Brain microvascular endothelial cell (primary cell): ENCODE results near the gene TMX4.

Source experiments
- DNase-seq: peaks from one replicate; pipeline ENCODE4 v3.0.0-alpha.2; 2020
- H3K27ac ChIP-seq: fragments of 250-450 bp; sonication (Bioruptor Pico); 2 replicates; pipeline ENCODE4 v1.5.1; 2020; ENCODE audit warnings: mild to moderate bottlenecking, moderate library complexity
- H3K27me3 ChIP-seq: fragments of 250-450 bp; sonication (Bioruptor Pico); replicated peaks from 2 replicates; pipeline ENCODE4 v1.5.1; 2020; ENCODE audit warnings: mild to moderate bottlenecking
- H3K36me3 ChIP-seq: fragments of 250-450 bp; sonication (Bioruptor Pico); replicated peaks from 2 replicates; pipeline ENCODE4 v1.5.1; 2020; ENCODE audit warnings: mild to moderate bottlenecking
- H3K4me3 ChIP-seq: 2 replicates; pipeline ENCODE4 v1.5.1; 2011; ENCODE audit warnings: low read depth, mild to moderate bottlenecking, control low read depth, low read length, moderate library complexity
- in situ Hi-C: cut with HindIII; loops from 2 replicates; pipeline ENCODE4 v1.10.0; 2017; ENCODE audit warnings: low sequenced_read_pairs, low pct_ligation_motif_present
- TF ChIP-seq, protein P1 (sequence below): IDR thresholded peaks from 2 replicates; pipeline ENCODE4 v1.5.1; 2011; ENCODE audit warnings: low read depth, mild to moderate bottlenecking, moderate library complexity, low read length, control low read depth, inconsistent platforms; ENCODE audit errors: missing control alignments

The TMX4 gene

DNA sequence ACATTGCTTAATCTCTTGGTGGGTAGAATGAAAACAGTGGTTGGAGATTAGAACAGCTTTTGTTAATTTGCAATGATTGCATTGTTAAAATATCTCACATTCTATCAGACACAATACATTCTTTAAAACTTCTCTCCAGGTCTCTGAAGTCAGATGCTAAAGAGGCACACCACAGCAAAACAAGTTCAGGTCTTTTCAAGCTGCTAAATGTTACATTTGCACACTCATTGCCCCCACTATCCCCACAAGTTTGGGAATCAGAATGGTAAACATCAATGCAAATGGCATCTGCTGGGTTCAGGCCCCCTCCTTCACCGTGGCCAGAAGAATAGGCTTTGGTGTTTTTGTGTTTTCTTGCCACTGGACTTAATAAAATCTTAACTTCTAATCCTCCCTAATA is 69.2 kb downstream of the TMX4 start:
- in situ Hi-C loops: no loop called here
- no peak overlapping the region for H3K27ac ChIP-seq
- no peaks in the 10 kb centered on the region for H3K36me3 ChIP-seq
- TF ChIP-seq, protein P1, sequence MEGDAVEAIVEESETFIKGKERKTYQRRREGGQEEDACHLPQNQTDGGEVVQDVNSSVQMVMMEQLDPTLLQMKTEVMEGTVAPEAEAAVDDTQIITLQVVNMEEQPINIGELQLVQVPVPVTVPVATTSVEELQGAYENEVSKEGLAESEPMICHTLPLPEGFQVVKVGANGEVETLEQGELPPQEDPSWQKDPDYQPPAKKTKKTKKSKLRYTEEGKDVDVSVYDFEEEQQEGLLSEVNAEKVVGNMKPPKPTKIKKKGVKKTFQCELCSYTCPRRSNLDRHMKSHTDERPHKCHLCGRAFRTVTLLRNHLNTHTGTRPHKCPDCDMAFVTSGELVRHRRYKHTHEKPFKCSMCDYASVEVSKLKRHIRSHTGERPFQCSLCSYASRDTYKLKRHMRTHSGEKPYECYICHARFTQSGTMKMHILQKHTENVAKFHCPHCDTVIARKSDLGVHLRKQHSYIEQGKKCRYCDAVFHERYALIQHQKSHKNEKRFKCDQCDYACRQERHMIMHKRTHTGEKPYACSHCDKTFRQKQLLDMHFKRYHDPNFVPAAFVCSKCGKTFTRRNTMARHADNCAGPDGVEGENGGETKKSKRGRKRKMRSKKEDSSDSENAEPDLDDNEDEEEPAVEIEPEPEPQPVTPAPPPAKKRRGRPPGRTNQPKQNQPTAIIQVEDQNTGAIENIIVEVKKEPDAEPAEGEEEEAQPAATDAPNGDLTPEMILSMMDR: no peak
- no peaks in the 10 kb centered on the region for H3K27me3 ChIP-seq
- DNase-seq: no peak
- no peak overlapping the region for H3K4me3 ChIP-seq

DNA sequence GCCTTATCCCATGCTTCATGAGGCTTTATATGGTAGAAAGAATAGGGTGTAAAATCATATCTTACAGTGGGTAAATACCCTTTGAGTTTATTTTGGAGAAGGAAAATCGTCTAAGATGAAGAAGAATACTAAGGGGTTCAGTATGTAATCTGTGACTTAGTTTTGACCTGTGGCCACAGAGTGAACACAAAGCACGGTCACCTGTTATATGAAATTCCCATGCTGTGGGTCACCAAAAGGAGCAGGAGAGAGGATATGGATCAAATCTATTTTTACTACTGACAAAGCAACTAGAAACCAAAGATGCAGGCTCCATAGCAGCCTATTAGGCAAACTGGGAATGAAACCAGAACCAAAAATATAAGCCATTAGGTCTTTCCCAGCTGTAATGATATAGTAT is 75.7 kb downstream of the TMX4 start:
- no peak for DNase-seq
- TF ChIP-seq, protein P1: no peak
- in situ Hi-C loops: no loop called here
- Histone ChIP-seq H3K36me3 (no peaks in the 10 kb centered on the region), H3K27me3 (no peaks in the 10 kb centered on the region), H3K4me3 (no peak overlapping the region), H3K27ac (no peak overlapping the region)

DNA sequence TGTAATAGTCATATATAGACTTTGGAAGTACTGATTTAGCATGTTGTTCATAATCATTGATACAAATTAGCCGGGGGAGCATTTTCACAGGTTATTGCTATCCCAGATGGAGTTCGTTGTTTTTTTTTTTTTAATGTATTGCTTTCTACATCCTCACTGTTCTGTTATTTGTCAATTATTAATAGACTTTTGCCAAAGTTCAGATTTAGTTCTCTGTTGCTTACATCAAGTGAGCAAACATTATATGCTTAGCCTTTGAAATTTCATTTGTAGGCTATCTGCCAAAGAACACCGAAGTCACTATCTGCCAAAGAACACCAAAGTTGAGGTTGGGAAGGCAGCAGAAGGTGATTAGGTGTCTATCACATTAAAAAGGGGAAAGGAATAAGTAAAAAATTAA is 79.2 kb downstream of the TMX4 start, which contains the start of gene HAO1:
TSS of gene HAO1 (minus strand) at position 118 of the 400 bp plus-strand sequence. CDS start at position 82, 36 bp downstream.
- Histone ChIP-seq H3K4me3 (no peak within 1 kb of the TSS), H3K27ac (no peak within 1 kb of the TSS), H3K36me3 (no peaks in the 10 kb centered on the region), H3K27me3 (no peaks in the 10 kb centered on the region)
- in situ Hi-C loops: no loop called here
- DNase-seq: no peak
- TF ChIP-seq, protein P1: no peak

DNA sequence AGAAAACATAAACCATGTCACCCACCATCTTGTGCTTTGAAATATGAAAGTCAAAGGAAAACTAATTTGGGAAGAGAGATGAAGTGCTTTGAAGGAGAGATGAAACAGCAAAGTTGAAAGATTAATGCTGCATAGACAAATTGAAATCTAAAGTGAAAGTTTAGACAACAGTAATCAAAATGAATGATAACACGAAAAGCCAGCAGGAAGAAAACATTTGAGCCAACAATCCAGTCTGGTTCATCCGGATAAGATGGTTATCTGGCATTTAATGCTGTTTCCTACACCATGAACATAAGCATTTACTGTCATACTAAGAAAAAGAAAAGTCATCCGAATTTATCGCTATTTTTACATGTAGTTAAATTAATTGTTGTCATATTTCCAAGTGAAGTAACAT is 79.9 kb downstream of the TMX4 start:
- Histone ChIP-seq H3K27ac (no peak overlapping the region), H3K27me3 (no peaks in the 10 kb centered on the region), H3K4me3 (no peak overlapping the region), H3K36me3 (no peaks in the 10 kb centered on the region)
- in situ Hi-C loops: no loop called here
- TF ChIP-seq, protein P1: no peak
- no peak for DNase-seq

DNA sequence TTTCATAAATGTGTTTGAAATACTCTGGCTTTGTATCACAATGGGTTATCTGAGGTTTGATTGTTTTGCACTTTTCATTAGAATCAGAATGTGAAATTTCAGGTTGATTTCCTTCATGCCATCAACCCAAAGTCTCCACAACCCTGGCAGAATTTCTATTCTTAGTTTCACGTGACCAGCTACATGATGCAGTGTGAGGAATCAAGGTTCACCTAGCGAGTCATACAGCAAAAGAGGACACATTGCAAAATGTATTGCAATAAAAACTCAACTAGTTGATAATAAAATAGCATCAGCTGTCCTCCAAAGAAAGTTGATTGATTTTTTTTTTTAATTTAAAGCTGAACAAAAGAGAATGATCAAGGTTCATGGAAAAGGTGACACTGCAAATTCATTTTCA is 81.5 kb downstream of the TMX4 start:
- Histone ChIP-seq H3K27me3 (no peaks in the 10 kb centered on the region), H3K27ac (no peak overlapping the region), H3K36me3 (no peaks in the 10 kb centered on the region), H3K4me3 (no peak overlapping the region)
- in situ Hi-C loops: no loop called here
- TF ChIP-seq, protein P1: no peak
- DNase-seq: no peak

DNA sequence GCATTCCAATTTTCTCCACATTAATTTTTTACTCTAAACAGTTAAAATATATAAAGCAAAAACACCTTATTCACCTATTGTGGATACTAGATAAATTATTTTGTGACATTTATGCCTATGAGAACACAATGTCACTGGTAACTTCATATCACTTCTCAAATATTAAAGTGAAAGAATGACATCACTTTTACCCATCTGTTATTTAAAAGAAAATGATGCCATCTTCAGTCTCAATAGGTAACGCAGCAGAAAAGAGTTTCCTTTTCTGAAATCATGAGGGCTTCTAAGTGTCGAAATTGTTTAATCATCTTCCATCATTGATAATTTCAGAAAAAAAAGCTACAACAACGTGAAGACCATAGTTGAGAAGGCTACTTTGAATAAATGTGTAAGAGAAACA is 82.2 kb downstream of the TMX4 start:
- Histone ChIP-seq H3K4me3 (no peak overlapping the region), H3K27me3 (no peaks in the 10 kb centered on the region), H3K36me3 (no peaks in the 10 kb centered on the region), H3K27ac (no peak overlapping the region)
- no peak for DNase-seq
- in situ Hi-C loops: no loop called here
- TF ChIP-seq, protein P1: no peak
